Epithelial cell of proximal tubule (primary cell): ENCODE results near the gene DNAJC16. TPM values are rescaled to one million over a fixed set of nuclear protein-coding genes. Genes with fewer than 3 reads are reported as not detected.

ENCODE experiments used
- DNase-seq: peaks from one replicate; pipeline ENCODE4 v3.0.0-alpha.2; 2011; ENCODE audit warnings: low read depth
- H3K4me3 ChIP-seq: 2 replicates; pipeline ENCODE4 v1.5.1; 2011; ENCODE audit warnings: low read depth, mild to moderate bottlenecking, low read length
- CTCF ChIP-seq: conservative IDR thresholded peaks from 2 replicates; pipeline ENCODE4 v1.5.1; 2012; ENCODE audit warnings: low read depth, mild to moderate bottlenecking, low read length
- total RNA-seq: library from RNA; depleted of rRNA; stranded (reverse); fragments of >200 nt; gene quantifications from 2 replicates; pipeline ENCODE4 v1.2.3, GENCODE V29; 2015

DNAJC16 gene
- total RNA-seq, 1 donor from 2014 or later = 13.5 TPM

- DNase-seq = no peak
- no peak for TF ChIP-seq CTCF
Observed at GRCh38 chr1:15531003-15531402, 4.4 kb downstream of the DNAJC16 start.

GRCh38 chr1:15531682-15532081, 5.0 kb downstream of the DNAJC16 start:
- no peak for DNase-seq
- H3K4me3 ChIP-seq = no peak overlapping the region
- no peak for TF ChIP-seq CTCF

More at GRCh38 chr1:15531003-15531402, 4.4 kb downstream of the DNAJC16 start:
- no peak overlapping the region for H3K4me3 ChIP-seq

GRCh38 chr1:15538771-15539170, 12.1 kb downstream of the DNAJC16 start:
- no peak for TF ChIP-seq CTCF
- DNase-seq = no peak
- no peak overlapping the region for H3K4me3 ChIP-seq

GRCh38 chr1:15540186-15540585, 13.5 kb downstream of the DNAJC16 start:
- TF ChIP-seq CTCF = no peak
- no peak for DNase-seq

GRCh38 chr1:15541231-15541792, 14.7 kb downstream of the DNAJC16 start:
- DNase-seq = no peak
- no peak for TF ChIP-seq CTCF
- no peak overlapping the region for H3K4me3 ChIP-seq

More at GRCh38 chr1:15540186-15540585, 13.5 kb downstream of the DNAJC16 start:
- no peak overlapping the region for H3K4me3 ChIP-seq

GRCh38 chr1:15542388-15543250, 16.0 kb downstream of the DNAJC16 start:
- no peak for DNase-seq
- no peak for TF ChIP-seq CTCF
- H3K4me3 ChIP-seq = no peak overlapping the region
